DMS153 treated with DMSO at 0.1 percent for 48 hours (cell line): Measurements from ENCODE around the gene SAMD14.

Experiments
- DNase-seq: peaks from one replicate; lab custom pipeline; 2025; ENCODE audit not compliant: unreplicated experiment; lab: John Stamatoyannopoulos, UW

The SAMD14 gene

GRCh38 chr17:50133769-50134099 is 3.8 kb upstream of the SAMD14 start:
- no peak for DNase-seq

- DNase-seq = no peak
These were observed 3.2 kb upstream of the SAMD14 start for GRCh38 chr17:50133028-50133768.

GRCh38 chr17:50132104-50132794 is 2.3 kb upstream of the SAMD14 start:
- DNase-seq = no peak

- no peak for DNase-seq
These were observed 772 bp upstream of the SAMD14 start for GRCh38 chr17:50130559-50131305.

- no peak for DNase-seq
These were observed 620 bp downstream of the SAMD14 start for GRCh38 chr17:50129353-50129727.

- DNase-seq = no peak
These were observed 1.3 kb downstream of the SAMD14 start for GRCh38 chr17:50128441-50129352.

GRCh38 chr17:50127697-50128361 is 2.1 kb downstream of the SAMD14 start:
- DNase-seq = no peak

- DNase-seq = no peak
These were observed 4.5 kb downstream of the SAMD14 start for GRCh38 chr17:50125420-50125997.

- DNase-seq = peak; percentile 83
These were observed 6.2 kb downstream of the SAMD14 start for GRCh38 chr17:50123649-50124349.

GRCh38 chr17:50122945-50123344 is 7.0 kb downstream of the SAMD14 start:
- no peak for DNase-seq

- no peak for DNase-seq
These were observed 9.3 kb downstream of the SAMD14 start for GRCh38 chr17:50120475-50121253.

- no peak for DNase-seq
These were observed 11.1 kb downstream of the SAMD14 start for GRCh38 chr17:50118828-50119218.

GRCh38 chr17:50118076-50118827 is 11.7 kb downstream of the SAMD14 start:
- DNase-seq = no peak

- DNase-seq = peak; percentile 62
These were observed 12.5 kb downstream of the SAMD14 start for GRCh38 chr17:50117202-50118051.

- DNase-seq = no peak
These were observed 14.2 kb downstream of the SAMD14 start for GRCh38 chr17:50115756-50116155.

- peak; percentile 27 for DNase-seq
These were observed 15.1 kb downstream of the SAMD14 start for GRCh38 chr17:50114849-50115357.

GRCh38 chr17:50114401-50114800 is 15.6 kb downstream of the SAMD14 start:
- DNase-seq = no peak
